K562 (cell line): ENCODE measurements around the gene NMT1. TPM values are rescaled to one million over a fixed set of nuclear protein-coding genes. Genes with fewer than 3 reads are reported as not detected.

Experiments used
- BRF2 ChIP-seq: IDR thresholded peaks from 3 replicates; pipeline ENCODE4 v1.6.1; 2011; ENCODE audit warnings: borderline replicate concordance, mild to moderate bottlenecking; ENCODE audit not compliant: insufficient read length, insufficient read depth
- DDX20 ChIP-seq: fragments of 450-650 bp; IDR thresholded peaks from 2 replicates; pipeline ENCODE4 v1.6.1; 2016; ENCODE audit warnings: missing genetic modification characterization, low read depth, mild to moderate bottlenecking, missing compliant biosample characterization, moderate library complexity
- JUND ChIP-seq, 2 experiments: IDR thresholded peaks; 2 replicates in 1 of 2; 3 replicates in 1 of 2; pipeline ENCODE4 v1.6.1; 2011; ENCODE audit warnings: borderline replicate concordance in 2 of 2, low read depth in 2 of 2, low read length in 2 of 2, improper control_type of control experiment in 1 of 2, missing biosample characterization in 1 of 2, missing genetic modification characterization in 1 of 2, missing genetic modification reagents in 1 of 2
- MGA ChIP-seq: fragments of 450-650 bp; IDR thresholded peaks from 2 replicates; pipeline ENCODE4 v1.6.1; 2016; ENCODE audit warnings: mild to moderate bottlenecking, moderate library complexity
- NCOA1 ChIP-seq: fragments of 450-650 bp; IDR thresholded peaks from 2 replicates; pipeline ENCODE4 v1.6.1; 2016; ENCODE audit warnings: low read depth
- TAL1 ChIP-seq: fragments of 450-650 bp; IDR thresholded peaks from 2 replicates; pipeline ENCODE4 v1.6.1; 2016; ENCODE audit warnings: mild to moderate bottlenecking
- TEAD2 ChIP-seq: fragments of 450-650 bp; IDR thresholded peaks from 2 replicates; pipeline ENCODE4 v1.6.1; 2016; ENCODE audit warnings: missing genetic modification characterization, control low read depth, missing compliant biosample characterization
- THRB ChIP-seq: fragments of 450-650 bp; formaldehyde crosslinking; conservative IDR thresholded peaks from 2 replicates; pipeline ENCODE4 v1.4.0; 2022; ENCODE audit warnings: mild to moderate bottlenecking, missing genetic modification characterization
- ZBED1 ChIP-seq: IDR thresholded peaks from 2 replicates; pipeline ENCODE4 v1.6.1; 2014
- ZBTB7A ChIP-seq: IDR thresholded peaks from 2 replicates; pipeline ENCODE4 v1.6.1; 2011; ENCODE audit warnings: low read depth, mild to moderate bottlenecking, low read length, moderate library complexity, borderline replicate concordance; ENCODE audit not compliant: control insufficient read depth
- ZNF398 ChIP-seq: fragments of 250-450 bp; sonication (Bioruptor Pico); IDR thresholded peaks from 2 replicates; pipeline ENCODE4 v1.8.0; 2021; ENCODE audit warnings: moderate library complexity, mild to moderate bottlenecking, inconsistent platforms
- polyA plus RNA-seq, 8 experiments: library from polyadenylated mRNA; depleted of rRNA in 4 of 8; stranded (reverse) in 5 of 8; unstranded in 3 of 8; fragments of >200 nt; fragmentation: Nextera tagmentation in 2 of 8; fragmentation: Illumina TruSeq in 1 of 8; extraction: Ambion mirVana in 2 of 8; extraction: Trizol in 1 of 8; gene quantifications; 2 replicates each; pipeline versions ENCODE4 v1.2.1 to v1.2.3, GENCODE V29; 2011 to 2014; ENCODE audit warnings: inconsistent platforms in 1 of 8, missing spikeins in 1 of 8
- total RNA-seq, 7 experiments: library from RNA; depleted of rRNA in 6 of 7; stranded (reverse); fragments of >200 nt in 6 of 7; fragmentation: Illumina TruSeq in 2 of 7; extraction: Trizol in 2 of 7; gene quantifications; 2 replicates each; pipeline versions ENCODE4 v1.2.1 to v1.2.3, GENCODE V29; 2011 to 2021; ENCODE audit warnings: low replicate concordance in 1 of 7

Gene NMT1
- total and polyA plus RNA-seq, 9 of the 15 experiments (the other 6 are each of a cell fraction or from before 2014, with no cell fraction given) = 86.7 to 569 (median 213) TPM

- TF ChIP-seq MGA (peak; percentile 93), DDX20 (tag) (no peak), TEAD2 (tag) (no peak), ZBTB7A (peak; percentile 91), THRB (no peak), ZBED1 (no peak), NCOA1 (no peak), ZNF398 (no peak), BRF2 (no peak), TAL1 (no peak), JUND (IDR thresholded peaks at IDR 0.05; ENCODE audit: borderline replicate concordance, low read depth, low read length) (no peak), JUND (tag; IDR thresholded peaks at IDR 0.05; ENCODE audit: borderline replicate concordance, low read depth, low read length) (no peak)
Measured at GRCh38 chr17:45021607-45022287, 39.4 kb upstream of the NMT1 start (continued).
